8988T (cell line): Measurements from ENCODE around the gene PPP2R2C.

Experiments
- DNase-seq: peaks from one replicate; pipeline ENCODE4 v3.0.0; 2011

Gene PPP2R2C

GRCh38 chr4:6467600-6467999 is 4.8 kb downstream of the PPP2R2C start:
- DNase-seq, result no peak

GRCh38 chr4:6466756-6467381 is 5.5 kb downstream of the PPP2R2C start:
- no peak for DNase-seq

- DNase-seq, result no peak
Measured at GRCh38 chr4:6465955-6466354, 6.5 kb downstream of the PPP2R2C start.

GRCh38 chr4:6464842-6465588 is 7.4 kb downstream of the PPP2R2C start:
- no peak for DNase-seq

GRCh38 chr4:6463311-6464289 is 8.8 kb downstream of the PPP2R2C start:
- no peak for DNase-seq

- no peak for DNase-seq
Measured at GRCh38 chr4:6461301-6462165, 10.9 kb downstream of the PPP2R2C start.

- no peak for DNase-seq
Measured at GRCh38 chr4:6460876-6461275, 11.5 kb downstream of the PPP2R2C start.

- DNase-seq, result no peak
Measured at GRCh38 chr4:6458528-6458927, 13.9 kb downstream of the PPP2R2C start.

GRCh38 chr4:6456450-6456849 is 16.0 kb downstream of the PPP2R2C start:
- no peak for DNase-seq

GRCh38 chr4:6454112-6454910 is 18.1 kb downstream of the PPP2R2C start:
- DNase-seq, result no peak

- no peak for DNase-seq
Measured at GRCh38 chr4:6453688-6453990, 18.8 kb downstream of the PPP2R2C start.

GRCh38 chr4:6452897-6453687 is 19.3 kb downstream of the PPP2R2C start:
- no peak for DNase-seq

GRCh38 chr4:6452116-6452896 is 20.1 kb downstream of the PPP2R2C start:
- no peak for DNase-seq

- no peak for DNase-seq
Measured at GRCh38 chr4:6451309-6451708, 21.1 kb downstream of the PPP2R2C start.

GRCh38 chr4:6450709-6451108 is 21.7 kb downstream of the PPP2R2C start:
- no peak for DNase-seq

GRCh38 chr4:6449746-6450369 is 22.6 kb downstream of the PPP2R2C start:
- no peak for DNase-seq

- no peak for DNase-seq
Measured at GRCh38 chr4:6449335-6449734, 23.1 kb downstream of the PPP2R2C start.

- DNase-seq, result no peak
Measured at GRCh38 chr4:6448476-6449170, 23.8 kb downstream of the PPP2R2C start.

- DNase-seq, result no peak
Measured at GRCh38 chr4:6447672-6448171, 24.7 kb downstream of the PPP2R2C start.
